Measurements from ENCODE around the gene PRR3. TPM values are rescaled to one million over a fixed set of nuclear protein-coding genes. Genes with fewer than 3 reads are reported as not detected.
"Not testable (repeated sequence)": the region's sequence is repeated elsewhere in the genome, so short reads cannot be mapped to it uniquely, and the experiment has no call there.

Gene PRR3
- total RNA-seq, 4 donors from 2014 or later: 0.75 to 1.6 (median 1.3) TPM

- Histone ChIP-seq H3K4me1 (peaks cover 0 to 4% of the 10 kb centered on the region in 2 donors), H3K4me3 (peak overlapping the region; percentile 45 to 56 (median 51)), H3K27me3 (no peaks in the 10 kb centered on the region), H3K27ac (peak overlapping the region; percentile 81 to 87 (median 83)), H3K9me3 (no peaks in the 10 kb centered on the region), H3K36me3 (no peaks in the 10 kb centered on the region)
- ATAC-seq: peak; percentile 94 to 95
- intact Hi-C loops (cut with DNase I; ENCODE audit: low total_unique reads): no loop called here
- DNase-seq: peak; percentile 79 to 85
- TF ChIP-seq, protein P1, sequence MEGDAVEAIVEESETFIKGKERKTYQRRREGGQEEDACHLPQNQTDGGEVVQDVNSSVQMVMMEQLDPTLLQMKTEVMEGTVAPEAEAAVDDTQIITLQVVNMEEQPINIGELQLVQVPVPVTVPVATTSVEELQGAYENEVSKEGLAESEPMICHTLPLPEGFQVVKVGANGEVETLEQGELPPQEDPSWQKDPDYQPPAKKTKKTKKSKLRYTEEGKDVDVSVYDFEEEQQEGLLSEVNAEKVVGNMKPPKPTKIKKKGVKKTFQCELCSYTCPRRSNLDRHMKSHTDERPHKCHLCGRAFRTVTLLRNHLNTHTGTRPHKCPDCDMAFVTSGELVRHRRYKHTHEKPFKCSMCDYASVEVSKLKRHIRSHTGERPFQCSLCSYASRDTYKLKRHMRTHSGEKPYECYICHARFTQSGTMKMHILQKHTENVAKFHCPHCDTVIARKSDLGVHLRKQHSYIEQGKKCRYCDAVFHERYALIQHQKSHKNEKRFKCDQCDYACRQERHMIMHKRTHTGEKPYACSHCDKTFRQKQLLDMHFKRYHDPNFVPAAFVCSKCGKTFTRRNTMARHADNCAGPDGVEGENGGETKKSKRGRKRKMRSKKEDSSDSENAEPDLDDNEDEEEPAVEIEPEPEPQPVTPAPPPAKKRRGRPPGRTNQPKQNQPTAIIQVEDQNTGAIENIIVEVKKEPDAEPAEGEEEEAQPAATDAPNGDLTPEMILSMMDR (IDR thresholded peaks at IDR 0.05 in 4 of 5, conservative IDR thresholded peaks at IDR 0.05 in 1 of 5): no peak
- TF ChIP-seq POLR2A (IDR thresholded peaks at IDR 0.05): peak; percentile 51 to 72
- in situ Hi-C loops (cut with MboI; ENCODE audit: low sequenced_read_pairs in 4 of 4): no loop called here
Measured at GRCh38 chr6:30515944-30516753, 40.9 kb upstream of the PRR3 start.

DNA sequence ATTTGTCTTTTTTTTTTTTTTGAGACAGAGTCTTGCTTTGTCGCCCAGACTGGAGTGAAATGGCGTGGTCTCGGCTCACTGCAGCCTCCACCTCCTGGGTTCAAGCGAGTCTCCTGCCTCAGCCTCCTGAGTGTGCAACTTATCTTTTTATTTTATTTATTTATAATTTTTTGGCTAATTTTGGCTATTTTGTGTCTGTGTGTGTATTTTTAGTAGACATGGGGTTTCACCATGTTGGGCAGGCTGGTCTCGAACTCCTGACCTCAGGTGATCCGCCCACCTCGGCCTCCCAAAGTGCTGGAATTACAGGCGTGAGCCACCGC, 40.4 kb upstream of the PRR3 start:
- DNase-seq; H3K9me3 ChIP-seq; ATAC-seq; in situ Hi-C loops (cut with MboI; ENCODE audit: low sequenced_read_pairs in 4 of 4); H3K36me3 ChIP-seq; intact Hi-C loops (cut with DNase I; ENCODE audit: low total_unique reads); H3K27me3 ChIP-seq; H3K4me1 ChIP-seq: not testable (repeated sequence)
- Histone ChIP-seq H3K4me3 (peak overlapping the region; percentile 45 to 56 (median 51)), H3K27ac (peak overlapping the region; percentile 81 to 87 (median 83))

- H3K36me3 ChIP-seq; H3K4me1 ChIP-seq; in situ Hi-C loops (cut with MboI; ENCODE audit: low sequenced_read_pairs in 4 of 4); H3K9me3 ChIP-seq; intact Hi-C loops (cut with DNase I; ENCODE audit: low total_unique reads); DNase-seq; H3K4me3 ChIP-seq; H3K27me3 ChIP-seq; ATAC-seq: not testable (repeated sequence)
- peak overlapping the region in 3 of 4 donors; percentile 41 to 87 (median 83) for H3K27ac ChIP-seq
Measured at GRCh38 chr6:30517767-30518504, 39.2 kb upstream of the PRR3 start.

DNA sequence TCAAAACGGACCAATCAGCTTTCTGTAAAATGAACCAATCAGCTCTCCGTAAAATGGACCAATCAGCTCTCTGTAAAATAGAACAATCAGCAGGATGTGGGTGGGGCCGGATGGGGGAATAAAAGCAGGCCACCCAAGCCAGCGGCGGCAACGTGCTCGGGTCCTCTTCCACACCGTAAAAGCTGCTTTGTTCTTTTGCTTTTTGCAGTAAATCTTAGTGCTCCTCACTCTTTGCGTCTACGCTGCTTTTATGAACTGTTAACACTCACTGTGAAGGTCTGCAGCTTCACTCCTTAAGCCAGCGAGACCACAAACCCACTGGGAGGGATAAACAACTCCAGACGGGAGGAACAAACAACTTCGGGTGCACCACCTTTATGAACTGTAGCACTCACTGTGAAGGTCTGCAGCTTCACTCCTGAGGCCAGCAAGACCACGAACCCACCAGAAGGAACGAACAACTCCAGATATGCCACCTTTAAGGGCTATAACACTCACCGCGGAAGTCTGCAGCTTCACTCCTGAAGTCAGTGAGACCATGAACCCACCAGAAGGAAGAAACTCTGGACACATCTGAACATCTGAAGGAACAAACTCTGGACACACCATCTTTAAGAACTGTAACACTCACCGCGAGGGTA, 38.5 kb upstream of the PRR3 start:
- H3K4me1 ChIP-seq; H3K27me3 ChIP-seq; DNase-seq; H3K36me3 ChIP-seq; H3K4me3 ChIP-seq; ATAC-seq; in situ Hi-C loops (cut with MboI; ENCODE audit: low sequenced_read_pairs in 4 of 4); H3K27ac ChIP-seq; intact Hi-C loops (cut with DNase I; ENCODE audit: low total_unique reads); H3K9me3 ChIP-seq: not testable (repeated sequence)

DNA sequence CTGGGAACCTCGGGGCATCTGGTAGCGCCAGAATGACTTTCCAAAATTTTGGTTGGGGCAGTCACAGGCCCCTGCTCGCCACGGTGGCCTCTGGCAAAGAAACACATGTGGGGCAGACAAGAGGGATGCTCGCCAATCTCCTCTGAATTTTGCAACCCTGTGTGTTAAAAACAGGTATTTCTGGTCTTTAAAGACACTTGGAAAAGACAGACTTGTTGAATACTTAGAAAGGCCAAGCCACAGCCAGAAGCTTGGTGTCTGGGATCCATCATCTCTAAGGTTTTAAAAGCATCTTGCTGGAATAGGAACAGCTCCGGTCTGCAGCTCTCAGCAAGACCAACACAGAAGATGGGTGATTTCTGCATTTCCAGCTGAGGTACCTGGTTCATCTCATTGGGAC, 36.6 kb upstream of the PRR3 start:
- no peaks in the 10 kb centered on the region for H3K27me3 ChIP-seq
- DNase-seq (no peak), ATAC-seq (no peak)
- no peak overlapping the region for H3K4me3 ChIP-seq
- TF ChIP-seq, protein P1 (IDR thresholded peaks at IDR 0.05 in 4 of 5, conservative IDR thresholded peaks at IDR 0.05 in 1 of 5): no peak
- H3K27ac ChIP-seq: peak overlapping the region in 1 of 4 donors; percentile 45
- H3K36me3 ChIP-seq: no peaks in the 10 kb centered on the region
- intact Hi-C loops (cut with DNase I; ENCODE audit: low total_unique reads): no loop called here
- peaks cover 0 to 4% of the 10 kb centered on the region in 2 donors for H3K4me1 ChIP-seq
- in situ Hi-C loops (cut with MboI; ENCODE audit: low sequenced_read_pairs in 4 of 4): no loop called here
- no peaks in the 10 kb centered on the region for H3K9me3 ChIP-seq

GRCh38 chr6:30521082-30521481, 36.0 kb upstream of the PRR3 start:
- H3K36me3 ChIP-seq; DNase-seq; H3K4me1 ChIP-seq; H3K4me3 ChIP-seq; intact Hi-C loops (cut with DNase I; ENCODE audit: low total_unique reads); ATAC-seq; in situ Hi-C loops (cut with MboI; ENCODE audit: low sequenced_read_pairs in 4 of 4); H3K9me3 ChIP-seq; H3K27me3 ChIP-seq: not testable (repeated sequence)
- H3K27ac ChIP-seq: peak overlapping the region in 1 of 4 donors; percentile 45

GRCh38 chr6:30521952-30522351, 35.1 kb upstream of the PRR3 start:
- H3K27ac ChIP-seq; H3K4me3 ChIP-seq; intact Hi-C loops (cut with DNase I; ENCODE audit: low total_unique reads); ATAC-seq; in situ Hi-C loops (cut with MboI; ENCODE audit: low sequenced_read_pairs in 4 of 4); DNase-seq; H3K4me1 ChIP-seq; H3K27me3 ChIP-seq; H3K36me3 ChIP-seq; H3K9me3 ChIP-seq: not testable (repeated sequence)

DNA sequence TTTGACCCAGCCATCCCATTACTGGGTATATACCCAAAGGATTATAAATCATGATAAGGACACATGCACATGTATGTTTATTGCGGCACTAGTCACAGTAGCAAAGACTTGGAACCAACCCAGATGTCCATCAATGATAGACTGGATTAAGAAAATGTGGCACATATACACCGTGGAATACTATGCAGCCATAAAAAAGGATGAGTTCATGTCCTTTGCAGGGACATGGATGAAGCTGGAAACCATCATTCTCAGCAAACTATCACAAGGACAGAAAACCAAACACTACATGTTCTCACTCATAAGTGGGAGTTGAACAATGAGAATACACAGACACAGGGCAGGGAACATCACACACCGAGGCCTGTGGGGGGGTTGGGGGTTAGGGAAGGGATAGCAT, 30.7 kb upstream of the PRR3 start:
- H3K27ac ChIP-seq; DNase-seq; H3K4me1 ChIP-seq; intact Hi-C loops (cut with DNase I; ENCODE audit: low total_unique reads); H3K27me3 ChIP-seq; H3K4me3 ChIP-seq; H3K36me3 ChIP-seq; H3K9me3 ChIP-seq; ATAC-seq: not testable (repeated sequence)
- in situ Hi-C loops (cut with MboI; ENCODE audit: low sequenced_read_pairs in 4 of 4): loop anchor here in 2 of 4 donors (25.0 kb wide), 1 partner anchor 561 kb away; no protein-coding TSS in a partner anchor

DNA sequence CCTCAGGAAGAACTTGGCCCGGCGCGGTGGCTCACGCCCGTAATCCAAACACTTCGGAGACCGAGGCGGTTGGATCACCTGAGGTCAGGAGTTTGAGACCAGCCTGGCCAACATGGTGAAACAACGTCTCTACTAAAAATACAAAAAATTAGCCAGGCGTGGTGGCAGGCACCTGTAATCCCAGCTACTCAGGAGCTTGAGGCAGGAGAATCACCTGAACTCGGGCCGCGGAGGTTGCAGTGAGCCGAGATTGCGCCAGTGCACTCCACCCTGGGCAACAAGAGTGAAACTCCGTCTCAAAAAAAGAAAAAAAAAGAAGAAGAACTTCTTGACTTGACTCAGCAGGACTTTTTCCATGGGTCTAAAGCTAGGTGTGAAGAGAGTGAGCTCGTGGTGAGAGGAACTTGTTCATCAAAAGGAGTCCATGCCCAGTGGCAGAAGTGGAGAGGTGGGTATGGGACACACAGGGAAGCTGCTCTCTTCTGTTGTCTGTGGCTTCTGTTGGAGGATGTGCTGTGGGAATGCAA, 27.7 kb upstream of the PRR3 start:
- in situ Hi-C loops (cut with MboI; ENCODE audit: low sequenced_read_pairs in 4 of 4): loop anchor here in 2 of 4 donors (25.0 kb wide), 1 partner anchor 558 kb away; no protein-coding TSS in a partner anchor
- H3K4me1 ChIP-seq; H3K27me3 ChIP-seq; intact Hi-C loops (cut with DNase I; ENCODE audit: low total_unique reads); ATAC-seq; H3K4me3 ChIP-seq; H3K36me3 ChIP-seq; DNase-seq; H3K27ac ChIP-seq; H3K9me3 ChIP-seq: not testable (repeated sequence)

Measured in gastrocnemius medialis (tissue), 4 donors.